NB4 (cell line): ENCODE data around the gene DNM1.

Experiments
- DNase-seq: peaks from one replicate; pipeline ENCODE4 v3.0.0; 2010; ENCODE audit warnings: low read depth
- H3K4me3 ChIP-seq: one replicate; pipeline ENCODE4 v1.5.1; 2011; ENCODE audit warnings: mild to moderate bottlenecking, low read depth, low read length, moderate library complexity
- MYC ChIP-seq: IDR thresholded peaks from 2 replicates; pipeline ENCODE4 v1.6.1; 2011; ENCODE audit warnings: low read depth, low read length
- POLR2A ChIP-seq: IDR thresholded peaks from 2 replicates; pipeline ENCODE4 v1.6.1; 2011; ENCODE audit warnings: mild to moderate bottlenecking; ENCODE audit not compliant: insufficient read length; ENCODE audit errors: extremely low read depth
- TF ChIP-seq, protein P1 (sequence below): IDR thresholded peaks from 2 replicates; pipeline ENCODE4 v1.6.1; 2011; ENCODE audit warnings: low read depth, low read length
- TF ChIP-seq, protein P2 (sequence below): IDR thresholded peaks from one replicate; pipeline ENCODE4 v1.5.1; 2012; ENCODE audit warnings: low read depth, low read length

DNM1 gene

DNA sequence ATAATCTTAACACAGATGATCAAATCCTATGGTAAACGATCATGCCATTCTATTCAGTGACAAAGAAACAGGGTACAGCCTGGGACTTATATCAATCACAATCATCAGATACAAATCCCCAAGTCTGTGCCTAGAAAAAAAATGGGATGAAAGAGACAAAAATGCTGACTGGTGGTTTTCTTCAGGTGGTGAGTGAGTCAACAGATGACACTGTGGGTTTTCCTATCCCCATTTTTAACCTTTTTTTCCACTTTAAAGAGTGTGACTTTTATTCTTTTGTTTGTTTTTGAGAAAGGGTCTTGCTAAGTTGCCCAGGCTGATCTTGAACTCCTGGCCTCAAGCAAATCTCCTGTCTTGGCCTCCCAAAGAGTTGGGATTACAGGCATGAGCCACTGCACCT, 15.0 kb upstream of the DNM1 start:
- no peak for DNase-seq
- TF ChIP-seq, protein P1, sequence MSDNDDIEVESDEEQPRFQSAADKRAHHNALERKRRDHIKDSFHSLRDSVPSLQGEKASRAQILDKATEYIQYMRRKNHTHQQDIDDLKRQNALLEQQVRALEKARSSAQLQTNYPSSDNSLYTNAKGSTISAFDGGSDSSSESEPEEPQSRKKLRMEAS, result no peak
- TF ChIP-seq, protein P2, sequence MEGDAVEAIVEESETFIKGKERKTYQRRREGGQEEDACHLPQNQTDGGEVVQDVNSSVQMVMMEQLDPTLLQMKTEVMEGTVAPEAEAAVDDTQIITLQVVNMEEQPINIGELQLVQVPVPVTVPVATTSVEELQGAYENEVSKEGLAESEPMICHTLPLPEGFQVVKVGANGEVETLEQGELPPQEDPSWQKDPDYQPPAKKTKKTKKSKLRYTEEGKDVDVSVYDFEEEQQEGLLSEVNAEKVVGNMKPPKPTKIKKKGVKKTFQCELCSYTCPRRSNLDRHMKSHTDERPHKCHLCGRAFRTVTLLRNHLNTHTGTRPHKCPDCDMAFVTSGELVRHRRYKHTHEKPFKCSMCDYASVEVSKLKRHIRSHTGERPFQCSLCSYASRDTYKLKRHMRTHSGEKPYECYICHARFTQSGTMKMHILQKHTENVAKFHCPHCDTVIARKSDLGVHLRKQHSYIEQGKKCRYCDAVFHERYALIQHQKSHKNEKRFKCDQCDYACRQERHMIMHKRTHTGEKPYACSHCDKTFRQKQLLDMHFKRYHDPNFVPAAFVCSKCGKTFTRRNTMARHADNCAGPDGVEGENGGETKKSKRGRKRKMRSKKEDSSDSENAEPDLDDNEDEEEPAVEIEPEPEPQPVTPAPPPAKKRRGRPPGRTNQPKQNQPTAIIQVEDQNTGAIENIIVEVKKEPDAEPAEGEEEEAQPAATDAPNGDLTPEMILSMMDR, result no peak
- TF ChIP-seq MYC (no peak), POLR2A (no peak)
- no peak overlapping the region for H3K4me3 ChIP-seq

DNA sequence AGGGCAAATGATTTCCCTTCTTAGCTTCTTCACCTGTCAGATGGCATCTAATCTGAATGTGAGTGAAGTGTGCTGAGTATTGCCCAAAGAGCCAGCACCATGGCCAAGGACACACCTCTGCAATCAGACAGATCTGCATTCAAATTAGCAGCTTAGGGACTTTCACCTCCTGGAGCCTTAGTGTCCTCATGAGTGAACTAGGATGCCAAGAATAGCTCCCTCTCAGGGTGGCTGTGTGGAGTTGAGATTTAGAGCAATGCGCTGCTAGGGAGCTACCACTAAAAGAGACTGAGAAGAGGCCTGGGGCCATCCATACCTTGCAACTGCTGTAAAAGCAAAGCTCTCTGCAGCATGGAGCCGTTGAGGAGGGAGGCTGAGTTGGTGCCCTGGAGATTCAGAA, 13.2 kb upstream of the DNM1 start:
- TF ChIP-seq, protein P2, result no peak
- TF ChIP-seq MYC (no peak), POLR2A (no peak)
- TF ChIP-seq, protein P1, result no peak
- no peak for DNase-seq
- no peak overlapping the region for H3K4me3 ChIP-seq

DNA sequence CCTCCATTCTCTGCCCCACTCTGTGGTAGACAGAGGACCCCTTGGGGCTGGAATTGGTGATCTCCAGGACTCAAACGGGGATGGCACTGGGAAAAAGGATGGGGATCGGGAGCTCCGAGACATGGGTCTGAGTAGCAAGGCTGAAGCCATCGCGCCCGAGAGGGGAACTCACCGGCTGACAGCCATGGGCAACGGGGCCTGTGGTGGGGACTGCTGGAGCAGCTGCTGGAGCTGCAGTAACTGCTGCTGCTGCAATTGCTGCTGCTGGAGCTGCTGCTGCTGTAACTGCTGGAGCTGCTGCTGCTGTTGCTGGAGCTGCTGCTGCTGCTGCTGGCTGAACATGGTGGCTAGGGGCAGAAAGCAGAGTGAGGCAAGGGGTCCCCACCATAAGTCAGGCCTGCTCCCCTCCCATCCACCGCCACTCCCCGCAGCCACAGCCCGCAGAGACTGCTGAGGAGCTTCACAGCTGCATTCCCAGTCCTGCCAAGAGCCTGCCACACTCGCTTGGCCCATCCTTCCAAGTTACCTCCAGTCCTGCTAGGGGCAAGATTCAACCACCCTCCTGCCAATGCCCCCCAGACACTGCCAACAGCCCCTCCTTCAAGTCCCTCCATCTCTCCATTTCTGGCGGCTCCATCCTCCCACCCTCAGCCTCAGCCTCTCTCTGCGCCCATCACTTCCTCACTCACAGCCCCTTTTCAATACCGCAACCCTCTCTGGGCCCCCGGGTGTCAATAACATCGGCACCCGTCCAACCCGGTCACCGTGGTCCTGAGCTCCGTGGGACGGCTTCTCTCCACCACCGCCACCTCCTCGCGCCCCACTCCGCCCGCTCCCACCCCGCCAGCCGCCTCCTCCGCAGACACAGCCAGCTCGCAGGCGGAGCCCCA, 12.4 kb upstream of the DNM1 start:
- H3K4me3 ChIP-seq, result peak overlapping the region; percentile 77
- TF ChIP-seq POLR2A (no peak), MYC (no peak)
- TF ChIP-seq, protein P2, result no peak
- TF ChIP-seq, protein P1, result no peak
- peak; percentile 39 for DNase-seq

DNA sequence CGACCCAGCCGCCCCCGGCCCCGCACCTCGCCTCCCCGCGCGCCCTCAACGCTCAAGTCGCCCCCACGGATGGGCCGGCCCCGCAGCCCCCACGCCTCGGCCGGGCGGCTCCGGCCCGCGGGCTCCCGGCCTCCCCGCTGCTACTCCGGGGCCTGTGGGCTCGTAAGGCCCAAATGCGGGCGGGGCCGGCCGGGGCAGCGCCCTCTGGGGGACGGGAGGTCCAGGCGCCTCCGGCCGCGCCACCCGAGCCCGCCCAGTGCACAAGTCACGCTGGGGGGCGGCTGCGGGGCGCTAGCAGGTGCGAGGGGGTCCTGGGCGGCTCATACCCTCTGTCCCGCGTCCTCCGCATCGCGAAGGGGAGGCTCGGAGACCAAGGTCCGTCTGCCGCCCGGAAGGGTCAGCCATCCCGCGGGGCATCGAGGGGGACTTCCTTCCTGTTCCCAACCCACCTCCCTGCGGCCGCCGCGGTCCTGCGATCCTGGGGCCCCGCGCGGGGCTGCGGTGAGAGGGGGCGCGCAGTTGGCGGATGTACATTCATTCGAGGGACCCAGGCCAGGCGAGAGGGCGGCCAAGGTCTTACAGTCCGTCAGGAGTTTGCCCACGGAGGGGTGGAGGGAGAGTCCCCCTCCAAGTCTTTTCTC, 11.7 kb upstream of the DNM1 start, which contains the start of gene CIZ1:
Gene CIZ1, minus strand, starts transcription at position 167 of the 641 bp plus-strand sequence. CDS start 715 bp downstream, outside the sequence.
- TF ChIP-seq POLR2A (peak; percentile 50), MYC (no peak; the same call in 1 of the 2 replicates)
- TF ChIP-seq, protein P1, result 0 out of 2 replicates have a peak, but pooled peaks have one; percentile 8
- TF ChIP-seq, protein P2, result peak; percentile 43
- peak; percentile 87 for DNase-seq

DNA sequence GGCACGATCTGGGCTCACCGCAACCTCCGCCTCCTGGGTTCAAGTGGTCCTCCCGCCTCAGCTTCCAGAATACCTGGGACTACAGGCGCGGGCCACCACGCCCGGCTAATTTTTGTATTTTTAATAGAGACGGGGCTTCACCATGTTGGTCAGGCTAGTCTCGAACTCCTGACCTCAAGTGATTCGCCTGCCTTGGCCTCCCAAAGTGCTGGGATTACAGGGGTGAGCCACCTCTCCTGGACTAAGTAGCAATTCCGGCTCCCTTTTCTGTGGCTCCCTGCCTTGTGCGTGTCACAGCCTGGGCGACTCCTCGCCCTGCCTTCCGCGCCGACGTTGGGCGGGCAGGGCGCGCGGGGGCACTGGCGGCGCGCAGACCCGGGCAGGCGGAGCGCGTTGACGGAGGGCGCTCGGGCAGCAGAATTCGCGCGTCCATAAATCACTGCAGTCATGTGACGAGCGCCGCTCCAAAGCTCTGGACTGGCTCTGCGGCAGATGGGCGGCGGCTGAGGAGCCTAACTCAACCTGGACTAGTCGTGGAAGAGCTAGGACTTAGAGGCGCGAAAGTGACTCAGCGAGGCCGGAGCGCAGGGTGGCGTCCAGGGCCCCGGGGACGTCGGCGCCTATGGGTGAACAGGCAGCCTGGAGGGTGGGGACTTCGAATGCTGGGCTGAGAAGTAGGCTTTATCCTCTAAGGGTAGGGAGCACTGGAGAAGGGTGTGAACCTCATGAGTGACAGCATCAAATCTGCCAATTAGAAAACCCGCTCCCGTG, 10.4 kb upstream of the DNM1 start:
- no peak for TF ChIP-seq MYC
- TF ChIP-seq, protein P2, result peak; percentile 22
- no peak overlapping the region for H3K4me3 ChIP-seq
- DNase-seq, result peak; percentile 78

More for the DNA sequence above, 11.7 kb upstream of the DNM1 start, which contains the start of gene CIZ1:
- peak within 1 kb of the TSS; percentile 77 for H3K4me3 ChIP-seq
